ENCODE measurements around the gene ZGPAT.
"Not testable (repeated sequence)": the region's sequence is repeated elsewhere in the genome, so short reads cannot be mapped to it uniquely, and the experiment has no call there.

Gene ZGPAT

GRCh38 chr20:63766695-63767426 lies 59.0 kb downstream of the ZGPAT start:
- no peak for DNase-seq
- TF ChIP-seq POLR2A (IDR thresholded peaks at IDR 0.05; ENCODE audit: low read length) (no peak), GATA1 (IDR thresholded peaks at IDR 0.05; ENCODE audit: low read depth, low read length) (no peak)

GRCh38 chr20:63767456-63767855 lies 59.6 kb downstream of the ZGPAT start:
- no peak for TF ChIP-seq GATA1 (IDR thresholded peaks at IDR 0.05; ENCODE audit: low read depth, low read length)
- TF ChIP-seq POLR2A (IDR thresholded peaks at IDR 0.05; ENCODE audit: low read length): no peak
- no peak for DNase-seq

- TF ChIP-seq POLR2A (IDR thresholded peaks at IDR 0.05; ENCODE audit: low read length) (no peak), GATA1 (IDR thresholded peaks at IDR 0.05; ENCODE audit: low read depth, low read length) (no peak)
- no peak for DNase-seq
Observed at GRCh38 chr20:63767886-63768285, 60.0 kb downstream of the ZGPAT start.

GRCh38 chr20:63768591-63769515 lies 61.0 kb downstream of the ZGPAT start:
- no peak for DNase-seq
- TF ChIP-seq POLR2A (IDR thresholded peaks at IDR 0.05; ENCODE audit: low read length) (no peak), GATA1 (IDR thresholded peaks at IDR 0.05; ENCODE audit: low read depth, low read length) (no peak)

- DNase-seq: no peak
- no peak for TF ChIP-seq POLR2A (IDR thresholded peaks at IDR 0.05; ENCODE audit: low read length)
- TF ChIP-seq GATA1 (IDR thresholded peaks at IDR 0.05; ENCODE audit: low read depth, low read length): no peak
Observed at GRCh38 chr20:63769891-63770474, 62.1 kb downstream of the ZGPAT start.

GRCh38 chr20:63771046-63771707 lies 63.3 kb downstream of the ZGPAT start:
- TF ChIP-seq POLR2A (IDR thresholded peaks at IDR 0.05; ENCODE audit: low read length) (no peak), GATA1 (IDR thresholded peaks at IDR 0.05; ENCODE audit: low read depth, low read length) (no peak)
- DNase-seq: no peak

- TF ChIP-seq POLR2A (IDR thresholded peaks at IDR 0.05; ENCODE audit: low read length): no peak
- TF ChIP-seq GATA1 (IDR thresholded peaks at IDR 0.05; ENCODE audit: low read depth, low read length): no peak
- DNase-seq: no peak
Observed at GRCh38 chr20:63772781-63773518, 65.1 kb downstream of the ZGPAT start.

- TF ChIP-seq GATA1 (IDR thresholded peaks at IDR 0.05; ENCODE audit: low read depth, low read length): no peak
- TF ChIP-seq POLR2A (IDR thresholded peaks at IDR 0.05; ENCODE audit: low read length): no peak
- no peak for DNase-seq
Observed at GRCh38 chr20:63773571-63774241, 65.9 kb downstream of the ZGPAT start.

GRCh38 chr20:63774306-63774705 lies 66.5 kb downstream of the ZGPAT start:
- DNase-seq: no peak
- no peak for TF ChIP-seq GATA1 (IDR thresholded peaks at IDR 0.05; ENCODE audit: low read depth, low read length)
- TF ChIP-seq POLR2A (IDR thresholded peaks at IDR 0.05; ENCODE audit: low read length): no peak

GRCh38 chr20:63775096-63775978 lies 67.5 kb downstream of the ZGPAT start:
- peak; percentile 32 to 54 for DNase-seq
- no peak for TF ChIP-seq POLR2A (IDR thresholded peaks at IDR 0.05; ENCODE audit: low read length)
- no peak for TF ChIP-seq GATA1 (IDR thresholded peaks at IDR 0.05; ENCODE audit: low read depth, low read length)

- DNase-seq: not testable (repeated sequence)
Observed at GRCh38 chr20:63776875-63777274, 69.0 kb downstream of the ZGPAT start.

- DNase-seq: no peak
Observed at GRCh38 chr20:63777614-63778013, 69.8 kb downstream of the ZGPAT start.

More at GRCh38 chr20:63777614-63778013, 69.8 kb downstream of the ZGPAT start:
- no peak for TF ChIP-seq GATA1 (IDR thresholded peaks at IDR 0.05; ENCODE audit: low read depth, low read length)
- TF ChIP-seq POLR2A (IDR thresholded peaks at IDR 0.05; ENCODE audit: low read length): no peak

All from erythroblast (primary cell).